Activated T-helper 17 cell treated with anti-CD3 and anti-CD28 coated beads, Interleukin-2, amount 50 U/mL, for 72 hours (primary cell): ENCODE data around the gene STK38L. TPM values are rescaled to one million over a fixed set of nuclear protein-coding genes. Genes with fewer than 3 reads are reported as not detected.
A peak's percentile ranks its signal among the peaks of the same experiment; 100 is the strongest.

Experiments
- ATAC-seq: fragments of 150-1000 bp; cut with Tn5 transposase; replicated peaks from 2 replicates; pipeline ENCODE4 v1.10.0; 2021; ENCODE audit warnings: mild to moderate bottlenecking, moderate library complexity
- H3K27ac Mint-ChIP-seq: one replicate; pipeline ENCODE4 v1.8.0; 2022; ENCODE audit warnings: mixed read lengths
- H3K27me3 Mint-ChIP-seq: one replicate; pipeline ENCODE4 v1.8.0; 2022; ENCODE audit warnings: mixed read lengths
- H3K36me3 Mint-ChIP-seq: one replicate; pipeline ENCODE4 v1.8.0; 2022; ENCODE audit warnings: low read depth, mild to moderate bottlenecking, mixed read lengths
- H3K4me1 Mint-ChIP-seq: one replicate; pipeline ENCODE4 v1.8.0; 2022; ENCODE audit warnings: mixed read lengths
- H3K4me3 Mint-ChIP-seq: one replicate; pipeline ENCODE4 v1.8.0; 2022; ENCODE audit warnings: mild to moderate bottlenecking, mixed read lengths
- H3K9me3 Mint-ChIP-seq: one replicate; pipeline ENCODE4 v1.8.0; 2022; ENCODE audit warnings: mixed read lengths
- total RNA-seq, 2 donors: library from RNA; stranded (reverse); gene quantifications; one replicate each; pipeline ENCODE4 v1.2.3, GENCODE V29; 2022

Gene STK38L
- total RNA-seq, 2 donors from 2014 or later = 14.5 to 21.0 TPM

DNA sequence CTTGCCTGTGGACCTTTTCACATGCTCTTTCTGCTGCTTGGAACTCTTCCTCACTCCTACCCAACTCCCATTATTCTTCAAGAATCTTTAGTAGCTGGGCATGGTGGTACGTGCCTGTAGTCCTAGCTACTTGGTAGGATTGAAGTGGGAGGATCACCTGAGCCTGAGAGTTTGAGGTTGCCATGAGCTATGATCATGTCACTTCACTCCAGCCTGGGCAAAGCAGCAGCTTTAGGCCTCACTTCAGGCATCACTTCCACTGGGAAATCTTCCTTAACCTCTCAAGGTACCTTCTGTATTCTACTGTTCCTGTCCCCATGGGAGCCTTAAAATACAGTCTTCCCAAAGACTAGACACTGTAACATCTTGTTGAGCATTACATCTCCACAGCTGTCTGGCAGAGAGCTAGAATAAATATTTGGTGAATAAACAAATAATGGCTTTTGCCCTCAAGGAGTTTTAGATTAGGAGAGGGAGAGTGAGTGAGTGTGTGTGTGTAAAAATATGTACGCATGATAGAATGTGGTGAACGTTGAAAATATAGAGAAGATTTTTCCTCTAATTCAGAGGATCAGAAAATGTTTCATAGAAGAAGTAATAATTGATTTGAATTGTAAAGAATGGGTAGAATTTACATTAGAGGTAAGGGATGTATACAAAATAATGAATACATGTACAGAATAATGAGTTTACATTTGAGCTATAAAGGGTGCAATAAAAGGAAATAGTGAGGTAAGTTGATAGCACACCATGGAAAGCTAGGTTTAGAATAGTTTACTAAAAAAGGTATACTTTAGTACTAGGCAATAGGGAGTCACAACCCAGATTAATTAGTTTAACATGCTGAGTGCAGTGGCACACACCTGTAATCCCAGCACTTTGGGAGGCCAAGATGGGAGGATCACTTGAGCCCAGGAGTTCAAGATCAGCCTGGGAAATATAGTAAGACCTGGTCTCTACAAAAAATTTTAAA, 59.3 kb downstream of the STK38L start:
- H3K27ac Mint-ChIP-seq = peak overlapping the region; percentile 5
- peaks cover 42% of the 10 kb centered on the region for H3K36me3 Mint-ChIP-seq
- ATAC-seq = no peak
- peaks cover 9% of the 10 kb centered on the region for H3K4me1 Mint-ChIP-seq
- H3K9me3 Mint-ChIP-seq = no peaks in the 10 kb centered on the region
- H3K4me3 Mint-ChIP-seq = no peak overlapping the region
- no peaks in the 10 kb centered on the region for H3K27me3 Mint-ChIP-seq

DNA sequence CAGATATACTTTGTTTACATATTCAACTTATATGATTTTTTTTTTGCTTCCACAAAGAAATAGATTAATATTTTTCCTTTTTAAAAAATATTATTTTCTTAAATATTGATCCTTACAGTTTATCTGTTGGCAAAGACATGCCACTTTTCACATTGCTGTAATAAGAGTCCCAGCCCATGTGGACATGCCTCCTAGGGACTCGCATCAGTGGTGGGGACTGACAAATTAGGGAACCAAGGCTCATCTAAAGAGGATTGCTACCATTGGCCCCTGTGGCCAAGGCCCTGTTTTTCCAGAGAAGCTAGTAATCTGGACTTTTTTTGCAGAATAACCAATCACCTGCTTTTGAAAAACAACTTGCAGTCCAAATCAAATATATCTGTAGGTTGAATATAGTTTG, 60.8 kb downstream of the STK38L start:
- Mint-ChIP-seq H3K27me3 (no peaks in the 10 kb centered on the region), H3K9me3 (no peaks in the 10 kb centered on the region), H3K4me1 (no peaks in the 10 kb centered on the region), H3K36me3 (peaks cover 38% of the 10 kb centered on the region), H3K27ac (no peak overlapping the region), H3K4me3 (no peak overlapping the region)
- no peak for ATAC-seq

DNA sequence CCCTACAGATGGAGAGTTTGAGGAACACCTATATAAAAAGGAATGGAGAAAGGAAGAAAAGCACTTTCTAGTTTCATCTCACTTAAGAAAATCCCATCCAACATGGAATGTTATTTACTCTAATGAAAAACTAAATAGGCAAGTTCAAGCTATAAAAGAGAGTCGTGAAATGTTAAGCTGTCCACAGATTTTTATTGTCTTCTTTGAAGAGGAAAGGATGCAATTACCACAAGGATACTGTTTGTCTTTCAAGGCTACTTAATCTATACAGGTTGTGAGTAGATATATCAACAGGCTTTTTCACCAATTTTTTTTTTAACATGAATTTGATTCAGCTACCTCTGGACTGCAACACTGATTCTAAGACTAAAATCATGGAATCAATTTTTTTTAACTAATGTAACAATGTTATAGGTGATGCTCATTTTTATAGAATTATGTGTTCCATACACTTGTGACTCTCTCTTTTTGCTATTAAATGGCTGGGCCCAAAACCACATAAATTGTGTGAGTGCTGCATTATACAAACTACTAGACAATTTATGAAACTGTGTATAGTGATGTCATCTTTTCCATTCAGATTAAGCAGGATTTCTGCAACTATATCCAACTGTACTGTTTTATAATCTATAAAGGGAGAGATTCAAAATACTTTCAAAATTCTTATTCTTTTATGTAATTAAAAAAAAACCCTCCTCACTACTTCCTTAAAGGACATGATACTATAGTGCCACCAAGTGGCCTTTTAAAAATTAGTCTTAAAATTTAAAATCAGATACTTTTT, 61.8 kb downstream of the STK38L start:
- Mint-ChIP-seq H3K27ac (no peak overlapping the region), H3K36me3 (peaks cover 36% of the 10 kb centered on the region), H3K27me3 (no peaks in the 10 kb centered on the region), H3K4me1 (no peaks in the 10 kb centered on the region), H3K9me3 (no peaks in the 10 kb centered on the region), H3K4me3 (no peak overlapping the region)
- no peak for ATAC-seq

- H3K9me3 Mint-ChIP-seq = no peaks in the 10 kb centered on the region
- no peaks in the 10 kb centered on the region for H3K27me3 Mint-ChIP-seq
- H3K4me1 Mint-ChIP-seq = no peaks in the 10 kb centered on the region
- H3K36me3 Mint-ChIP-seq = peaks cover 61% of the 10 kb centered on the region
- no peak for ATAC-seq
- H3K4me3 Mint-ChIP-seq = no peak overlapping the region
- no peak overlapping the region for H3K27ac Mint-ChIP-seq
Measured at GRCh38 chr12:27309293-27309994, 65.4 kb downstream of the STK38L start.

DNA sequence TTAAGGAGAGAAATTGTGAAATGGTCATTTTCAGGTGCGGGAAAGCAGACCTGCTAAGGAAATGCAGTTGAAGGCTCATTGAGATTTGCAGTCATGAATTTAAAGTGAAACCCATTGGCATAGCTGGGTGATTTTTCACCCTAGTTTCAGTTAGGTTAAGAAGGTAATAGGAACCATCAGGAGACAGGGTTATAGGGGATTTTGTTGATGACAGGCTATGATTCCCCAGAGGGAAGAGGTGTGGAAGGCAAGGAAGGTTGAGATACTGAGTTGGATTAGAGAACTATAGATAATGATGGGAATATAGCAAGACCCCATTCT, 65.9 kb downstream of the STK38L start:
- peaks cover 66% of the 10 kb centered on the region for H3K36me3 Mint-ChIP-seq
- ATAC-seq = no peak
- H3K9me3 Mint-ChIP-seq = no peaks in the 10 kb centered on the region
- H3K4me3 Mint-ChIP-seq = no peak overlapping the region
- no peaks in the 10 kb centered on the region for H3K27me3 Mint-ChIP-seq
- H3K27ac Mint-ChIP-seq = no peak overlapping the region
- no peaks in the 10 kb centered on the region for H3K4me1 Mint-ChIP-seq

DNA sequence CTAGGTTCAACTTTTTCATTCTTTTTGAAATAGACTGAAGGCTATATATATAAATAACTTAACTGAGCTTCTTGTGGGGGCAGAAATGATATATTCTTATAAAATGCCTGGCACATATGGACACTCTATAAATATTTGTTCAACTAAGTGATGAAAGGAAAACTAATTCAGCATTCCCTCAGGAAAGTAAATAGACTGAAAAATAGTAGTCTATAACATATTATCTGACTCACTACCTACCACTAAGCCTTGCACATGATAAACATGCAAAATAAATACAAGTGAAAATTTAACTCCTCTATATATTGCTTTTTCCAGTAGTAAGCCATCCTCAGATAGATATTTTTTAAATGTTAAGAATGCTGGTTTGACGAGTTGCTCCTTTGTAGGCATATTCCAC, 72.9 kb downstream of the STK38L start:
- Mint-ChIP-seq H3K36me3 (peaks cover 75% of the 10 kb centered on the region), H3K4me3 (no peak overlapping the region), H3K27ac (no peak overlapping the region), H3K9me3 (no peaks in the 10 kb centered on the region), H3K4me1 (no peaks in the 10 kb centered on the region), H3K27me3 (no peaks in the 10 kb centered on the region)
- no peak for ATAC-seq

- Mint-ChIP-seq H3K27me3 (no peaks in the 10 kb centered on the region), H3K4me3 (no peak overlapping the region), H3K36me3 (peaks cover 67% of the 10 kb centered on the region), H3K27ac (no peak overlapping the region), H3K9me3 (no peaks in the 10 kb centered on the region), H3K4me1 (no peaks in the 10 kb centered on the region)
- ATAC-seq = no peak
Measured at GRCh38 chr12:27319409-27319808, 75.3 kb downstream of the STK38L start.

DNA sequence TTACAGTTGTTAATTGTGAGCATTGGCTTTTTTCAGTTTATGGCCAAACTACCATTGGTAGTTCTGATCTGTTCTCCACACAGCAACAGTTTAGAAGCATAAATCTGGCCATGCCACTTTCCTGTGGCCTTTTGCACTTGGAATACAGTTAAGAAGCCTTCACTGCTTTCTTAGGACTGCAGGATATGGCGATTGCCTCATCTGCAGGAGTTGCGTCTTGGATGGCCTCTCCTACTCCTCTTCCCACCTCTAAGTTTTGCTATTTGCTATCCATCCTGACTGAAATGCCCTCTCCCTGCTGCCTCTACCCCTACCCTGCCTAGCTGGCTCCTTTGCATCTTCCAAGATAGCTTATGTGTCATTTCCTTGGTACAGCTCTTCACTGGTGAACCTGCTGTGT, 75.8 kb downstream of the STK38L start:
- Mint-ChIP-seq H3K36me3 (peaks cover 62% of the 10 kb centered on the region), H3K4me3 (no peak overlapping the region), H3K27ac (no peak overlapping the region), H3K9me3 (no peaks in the 10 kb centered on the region), H3K27me3 (no peaks in the 10 kb centered on the region), H3K4me1 (no peaks in the 10 kb centered on the region)
- no peak for ATAC-seq

DNA sequence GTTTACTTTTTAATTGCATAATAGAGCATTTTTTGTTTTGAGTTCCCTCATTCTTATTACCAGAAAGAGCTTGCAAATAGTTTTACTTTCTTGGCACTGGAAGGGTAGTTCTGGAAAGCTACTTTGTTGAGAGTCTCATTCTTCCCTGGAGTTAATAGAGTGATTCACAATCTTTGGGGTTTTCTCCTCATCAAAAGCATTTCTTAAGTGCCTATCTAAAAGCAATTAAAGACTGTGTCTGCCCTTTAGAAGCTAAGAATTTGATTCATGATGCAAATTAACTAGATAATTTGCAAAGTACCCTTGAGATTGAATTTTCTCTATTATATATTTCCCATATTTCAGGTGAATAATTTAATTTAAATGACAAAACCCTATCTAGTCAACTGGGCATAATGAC, 80.4 kb downstream of the STK38L start:
- ATAC-seq = no peak
- H3K4me1 Mint-ChIP-seq = peaks cover 5% of the 10 kb centered on the region
- H3K4me3 Mint-ChIP-seq = no peak overlapping the region
- peaks cover 29% of the 10 kb centered on the region for H3K36me3 Mint-ChIP-seq
- no peak overlapping the region for H3K27ac Mint-ChIP-seq
- H3K27me3 Mint-ChIP-seq = no peaks in the 10 kb centered on the region
- H3K9me3 Mint-ChIP-seq = no peaks in the 10 kb centered on the region

- Mint-ChIP-seq H3K4me3 (peak overlapping the region; percentile 90), H3K27ac (peak overlapping the region; percentile 93), H3K9me3 (no peaks in the 10 kb centered on the region), H3K36me3 (peaks cover 5% of the 10 kb centered on the region), H3K4me1 (peaks cover 34% of the 10 kb centered on the region), H3K27me3 (peaks cover 19% of the 10 kb centered on the region)
- no peak for ATAC-seq
Measured at GRCh38 chr12:27330846-27331245, 86.8 kb downstream of the STK38L start.

GRCh38 chr12:27331291-27331926, 87.3 kb downstream of the STK38L start:
- ATAC-seq = peak; percentile 85
- Mint-ChIP-seq H3K4me1 (peaks cover 34% of the 10 kb centered on the region), H3K4me3 (peak overlapping the region; percentile 90)

DNA sequence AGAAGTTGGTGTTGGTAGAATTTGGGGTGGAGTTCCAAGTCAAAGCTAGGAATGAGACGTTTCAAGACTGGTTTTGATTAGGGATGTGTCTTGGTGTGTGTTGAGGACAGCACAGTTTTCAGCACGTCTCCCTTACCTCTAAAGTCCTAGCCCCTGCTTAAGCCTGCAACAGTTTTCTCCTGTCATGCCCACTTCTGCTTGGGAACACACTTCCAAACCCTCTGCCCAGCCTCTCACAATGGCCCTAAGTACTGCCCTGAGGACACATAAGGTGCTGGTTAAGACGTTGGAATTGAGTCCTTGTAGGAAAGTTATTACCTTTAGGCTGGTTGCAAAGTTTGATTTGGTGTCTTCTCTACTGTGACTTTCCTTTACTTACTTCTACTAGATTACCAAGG, 87.8 kb downstream of the STK38L start:
- Mint-ChIP-seq H3K4me1 (peaks cover 34% of the 10 kb centered on the region), H3K36me3 (peaks cover 5% of the 10 kb centered on the region), H3K27me3 (peaks cover 19% of the 10 kb centered on the region), H3K9me3 (no peaks in the 10 kb centered on the region), H3K27ac (peak overlapping the region; percentile 93), H3K4me3 (peak overlapping the region; percentile 90)
- ATAC-seq = no peak

More at GRCh38 chr12:27331291-27331926, 87.3 kb downstream of the STK38L start:
- no peaks in the 10 kb centered on the region for H3K9me3 Mint-ChIP-seq
- H3K27me3 Mint-ChIP-seq = peaks cover 19% of the 10 kb centered on the region
- H3K27ac Mint-ChIP-seq = peak overlapping the region; percentile 93
- peaks cover 5% of the 10 kb centered on the region for H3K36me3 Mint-ChIP-seq

- peak overlapping the region; percentile 93 for H3K27ac Mint-ChIP-seq
- ATAC-seq = no peak
Measured at GRCh38 chr12:27332407-27332713, 88.3 kb downstream of the STK38L start.

GRCh38 chr12:27332714-27333402, 88.8 kb downstream of the STK38L start, which contains the start of gene BMAL2:
Gene BMAL2, plus strand, starts transcription at chr12:27332836. Its CDS starts 237 bp downstream, at chr12:27333073.
- H3K27me3 Mint-ChIP-seq = peaks cover 19% of the 10 kb centered on the region
- H3K27ac Mint-ChIP-seq = peak within 1 kb of the TSS; percentile 93
- H3K4me3 Mint-ChIP-seq = peak within 1 kb of the TSS; percentile 90
- H3K4me1 Mint-ChIP-seq = peaks cover 38% of the 10 kb centered on the region
- H3K36me3 Mint-ChIP-seq = peaks cover 5% of the 10 kb centered on the region
- peak; percentile 33 for ATAC-seq
- H3K9me3 Mint-ChIP-seq = no peaks in the 10 kb centered on the region

More at GRCh38 chr12:27332407-27332713, 88.3 kb downstream of the STK38L start:
- no peaks in the 10 kb centered on the region for H3K9me3 Mint-ChIP-seq
- H3K4me3 Mint-ChIP-seq = peak overlapping the region; percentile 90
- peaks cover 19% of the 10 kb centered on the region for H3K27me3 Mint-ChIP-seq
- peaks cover 5% of the 10 kb centered on the region for H3K36me3 Mint-ChIP-seq
- peaks cover 37% of the 10 kb centered on the region for H3K4me1 Mint-ChIP-seq
